Measurements from ENCODE around the gene ATRNL1.

ATRNL1 gene

DNA sequence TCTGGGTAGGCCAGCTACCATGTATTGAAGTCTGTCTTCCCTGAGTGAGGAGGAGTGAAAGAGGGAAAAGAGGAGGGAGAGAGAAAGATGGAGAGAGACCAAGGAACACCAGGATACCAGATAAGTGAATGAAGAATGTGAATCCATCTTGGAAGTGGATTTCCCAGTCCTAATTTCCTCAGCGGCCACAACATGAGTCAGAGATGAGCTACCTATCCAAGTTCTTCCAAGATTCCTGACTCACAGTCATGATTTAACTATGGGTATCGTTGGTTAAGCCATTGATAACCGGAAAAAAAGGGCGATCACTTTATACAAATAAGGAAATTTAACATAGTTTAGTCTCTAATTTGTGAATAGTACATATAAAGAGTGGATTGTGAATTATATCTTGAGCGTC lies 561.8 kb downstream of the ATRNL1 start:
- no peaks in the 10 kb centered on the region for H3K36me3 ChIP-seq (ENCODE audit: insufficient read depth, low read depth, low read length)
- no peaks in the 10 kb centered on the region for H3K9me3 ChIP-seq (ENCODE audit: insufficient read depth, low read depth, low read length)
- no peak overlapping the region for H3K27ac ChIP-seq (ENCODE audit: low read length)
- no peak overlapping the region for H3K4me3 ChIP-seq (ENCODE audit: low read length)
- no peak overlapping the region for H3K9ac ChIP-seq (ENCODE audit: low read depth, low read length)
- no peaks in the 10 kb centered on the region for H3K4me1 ChIP-seq (ENCODE audit: insufficient read depth, low read length)
- no peaks in the 10 kb centered on the region for H3K27me3 ChIP-seq (ENCODE audit: insufficient read depth, low read length)

DNA sequence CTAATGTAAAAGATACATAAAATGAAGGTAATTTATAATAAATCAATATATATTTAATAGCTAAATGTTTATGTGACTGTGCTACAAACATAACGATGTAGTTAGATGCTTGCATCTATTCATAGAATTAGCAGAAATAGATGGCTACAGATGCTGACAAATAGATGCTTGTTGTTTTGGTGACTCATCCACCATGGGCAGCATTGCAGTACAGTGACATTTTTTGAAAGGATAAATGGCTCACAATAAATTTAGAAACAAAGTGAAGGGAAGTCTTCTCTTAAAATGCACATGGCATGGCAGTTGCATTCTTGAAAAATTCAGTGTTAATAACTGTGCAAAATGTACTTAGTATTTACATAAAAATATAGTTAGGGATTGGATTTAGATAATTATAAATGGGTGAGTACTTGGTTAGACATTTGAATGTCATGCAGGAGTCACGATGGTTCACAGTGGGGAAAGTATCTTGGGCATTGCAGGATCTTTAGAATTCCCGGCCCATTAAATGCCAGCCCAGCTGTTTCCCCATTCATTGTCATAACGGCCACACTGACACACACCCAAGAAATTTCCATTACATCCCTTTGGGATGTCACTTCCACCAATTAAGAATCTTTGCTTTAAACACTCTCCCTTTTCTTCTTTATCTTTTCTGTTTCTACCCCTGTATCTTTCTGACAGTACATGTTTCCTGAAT lies 564.1 kb downstream of the ATRNL1 start:
- no peaks in the 10 kb centered on the region for H3K4me1 ChIP-seq (ENCODE audit: insufficient read depth, low read length)
- no peaks in the 10 kb centered on the region for H3K27me3 ChIP-seq (ENCODE audit: insufficient read depth, low read length)
- no peak overlapping the region for H3K27ac ChIP-seq (ENCODE audit: low read length)
- H3K4me3 ChIP-seq (ENCODE audit: low read length) = no peak overlapping the region
- no peaks in the 10 kb centered on the region for H3K36me3 ChIP-seq (ENCODE audit: insufficient read depth, low read depth, low read length)
- no peaks in the 10 kb centered on the region for H3K9me3 ChIP-seq (ENCODE audit: insufficient read depth, low read depth, low read length)
- H3K9ac ChIP-seq (ENCODE audit: low read depth, low read length) = no peak overlapping the region

DNA sequence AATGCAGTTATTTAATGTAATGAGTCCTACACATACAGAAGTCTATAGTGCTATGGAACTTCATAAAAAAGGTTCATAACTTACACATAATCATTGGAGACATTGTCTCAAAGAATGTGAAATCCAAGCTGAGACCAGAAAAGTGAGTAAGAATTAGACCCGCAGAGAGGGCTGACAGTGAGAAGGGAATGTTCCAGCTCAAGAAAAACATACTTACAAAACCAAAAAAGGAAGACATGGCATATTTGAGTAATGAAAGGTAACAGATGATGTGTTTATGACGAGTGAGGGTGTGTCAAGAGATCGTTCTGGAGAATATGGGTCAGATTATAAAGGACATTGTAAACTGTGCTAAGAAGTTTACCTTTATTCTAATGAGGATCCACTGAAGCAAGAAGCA lies 566.5 kb downstream of the ATRNL1 start:
- Histone ChIP-seq H3K36me3 (ENCODE audit: insufficient read depth, low read depth, low read length) (no peaks in the 10 kb centered on the region), H3K27me3 (ENCODE audit: insufficient read depth, low read length) (no peaks in the 10 kb centered on the region), H3K27ac (ENCODE audit: low read length) (no peak overlapping the region), H3K9me3 (ENCODE audit: insufficient read depth, low read depth, low read length) (no peaks in the 10 kb centered on the region), H3K9ac (ENCODE audit: low read depth, low read length) (no peak overlapping the region), H3K4me3 (ENCODE audit: low read length) (no peak overlapping the region), H3K4me1 (ENCODE audit: insufficient read depth, low read length) (no peaks in the 10 kb centered on the region)

DNA sequence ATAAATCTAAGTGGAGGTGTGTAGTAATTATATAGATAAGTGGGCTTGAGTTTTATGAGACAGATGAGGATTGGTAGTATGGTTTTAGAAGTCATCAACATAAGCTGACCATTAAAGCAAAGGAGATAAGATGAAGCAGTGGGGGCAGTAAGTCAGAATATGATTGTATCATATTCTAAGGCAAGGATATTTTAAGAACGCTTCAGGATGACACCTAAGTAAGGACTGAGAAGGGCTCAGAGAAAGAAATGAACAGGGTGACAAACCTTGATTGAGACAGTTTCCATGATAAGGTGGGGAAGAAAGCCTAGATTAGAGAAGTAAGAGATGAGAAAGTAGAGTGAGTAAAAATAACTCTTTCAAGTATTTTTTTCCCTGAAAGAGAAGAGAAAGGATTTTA lies 567.2 kb downstream of the ATRNL1 start:
- Histone ChIP-seq H3K9ac (ENCODE audit: low read depth, low read length) (no peak overlapping the region), H3K9me3 (ENCODE audit: insufficient read depth, low read depth, low read length) (no peaks in the 10 kb centered on the region), H3K27ac (ENCODE audit: low read length) (no peak overlapping the region), H3K4me3 (ENCODE audit: low read length) (no peak overlapping the region), H3K36me3 (ENCODE audit: insufficient read depth, low read depth, low read length) (no peaks in the 10 kb centered on the region), H3K27me3 (ENCODE audit: insufficient read depth, low read length) (no peaks in the 10 kb centered on the region), H3K4me1 (ENCODE audit: insufficient read depth, low read length) (no peaks in the 10 kb centered on the region)

DNA sequence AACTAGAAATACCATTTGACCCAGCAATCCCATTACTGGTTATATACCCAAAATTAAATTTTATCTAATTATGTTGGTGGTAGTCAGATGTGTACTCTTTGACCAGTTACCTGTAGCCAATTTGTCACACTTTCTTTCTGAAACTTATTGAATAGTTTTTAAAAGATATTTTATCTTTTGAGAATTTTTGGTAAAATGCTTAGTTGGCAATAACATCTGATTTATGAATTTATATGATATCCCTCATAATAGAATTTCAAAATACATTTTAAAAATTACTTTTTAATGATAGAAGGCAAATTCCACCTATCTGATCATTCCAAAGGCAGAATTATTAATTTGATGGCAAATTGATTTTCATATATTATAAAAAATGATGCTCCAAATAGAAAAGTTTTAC lies 569.3 kb downstream of the ATRNL1 start:
- Histone ChIP-seq H3K27me3 (ENCODE audit: insufficient read depth, low read length) (no peaks in the 10 kb centered on the region), H3K36me3 (ENCODE audit: insufficient read depth, low read depth, low read length) (no peaks in the 10 kb centered on the region), H3K9ac (ENCODE audit: low read depth, low read length) (no peak overlapping the region), H3K4me1 (ENCODE audit: insufficient read depth, low read length) (no peaks in the 10 kb centered on the region), H3K27ac (ENCODE audit: low read length) (no peak overlapping the region), H3K9me3 (ENCODE audit: insufficient read depth, low read depth, low read length) (no peaks in the 10 kb centered on the region), H3K4me3 (ENCODE audit: low read length) (no peak overlapping the region)

DNA sequence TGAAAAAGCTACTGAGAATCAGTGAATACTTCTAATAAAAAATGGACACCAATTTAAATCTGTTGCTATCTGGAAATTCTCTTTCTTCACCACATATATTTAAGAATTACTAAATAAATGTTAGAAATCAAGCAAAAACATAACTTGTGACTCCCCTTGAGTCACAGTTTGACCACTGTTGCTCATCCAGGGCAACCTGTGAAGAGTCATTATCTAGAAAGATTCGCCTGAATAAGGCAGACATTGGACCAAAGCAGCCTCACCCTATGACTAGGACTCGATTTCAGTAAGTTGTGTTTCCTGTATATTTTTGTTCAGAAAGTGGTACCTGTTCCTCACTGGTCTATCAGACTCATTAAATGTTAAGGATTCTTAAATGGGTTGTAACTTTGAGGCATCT lies 572.4 kb downstream of the ATRNL1 start:
- no peaks in the 10 kb centered on the region for H3K4me1 ChIP-seq (ENCODE audit: insufficient read depth, low read length)
- H3K9ac ChIP-seq (ENCODE audit: low read depth, low read length) = no peak overlapping the region
- H3K36me3 ChIP-seq (ENCODE audit: insufficient read depth, low read depth, low read length) = no peaks in the 10 kb centered on the region
- H3K27ac ChIP-seq (ENCODE audit: low read length) = no peak overlapping the region
- H3K4me3 ChIP-seq (ENCODE audit: low read length) = no peak overlapping the region
- H3K27me3 ChIP-seq (ENCODE audit: insufficient read depth, low read length) = no peaks in the 10 kb centered on the region
- H3K9me3 ChIP-seq (ENCODE audit: insufficient read depth, low read depth, low read length) = no peaks in the 10 kb centered on the region

DNA sequence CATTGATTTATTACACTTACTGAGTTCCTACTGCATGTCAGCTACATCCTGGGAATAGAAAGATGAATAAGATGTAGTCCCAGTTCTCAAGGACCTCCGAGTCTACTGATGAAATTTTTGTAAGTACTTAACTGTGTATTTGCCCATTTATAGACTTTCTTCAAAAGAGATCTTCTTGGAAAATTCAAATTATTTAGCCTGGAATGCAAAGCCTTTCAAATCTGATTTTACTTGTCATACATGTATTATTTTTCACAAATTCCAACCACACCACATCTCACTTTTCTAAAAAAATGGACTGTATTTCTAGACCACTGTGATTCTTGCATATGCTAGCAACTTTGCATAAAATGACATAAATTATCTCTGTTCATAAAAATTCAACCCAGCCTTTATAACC lies 581.3 kb downstream of the ATRNL1 start:
- no peaks in the 10 kb centered on the region for H3K9me3 ChIP-seq (ENCODE audit: insufficient read depth, low read depth, low read length)
- no peaks in the 10 kb centered on the region for H3K4me1 ChIP-seq (ENCODE audit: insufficient read depth, low read length)
- no peaks in the 10 kb centered on the region for H3K36me3 ChIP-seq (ENCODE audit: insufficient read depth, low read depth, low read length)

DNA sequence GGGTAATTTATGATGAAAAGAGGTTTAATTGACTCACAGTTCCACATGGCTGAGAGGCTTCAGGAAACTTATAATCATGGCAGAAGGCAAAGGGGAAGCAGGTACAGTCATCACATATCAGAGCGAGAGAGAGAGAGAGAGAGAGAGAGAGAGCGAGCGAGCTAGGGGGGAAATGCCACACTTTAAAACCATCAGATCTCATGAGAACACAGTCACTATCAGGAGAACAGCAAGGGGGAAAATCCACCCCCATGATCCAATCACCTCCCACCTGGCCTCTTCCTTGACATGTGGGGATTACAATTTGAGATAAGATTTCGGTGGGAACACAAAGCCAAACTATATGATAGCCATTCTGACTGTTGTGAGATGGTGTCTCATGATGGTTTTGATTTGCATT lies 603.6 kb downstream of the ATRNL1 start:
- Histone ChIP-seq H3K9ac (ENCODE audit: low read depth, low read length) (no peak overlapping the region), H3K9me3 (ENCODE audit: insufficient read depth, low read depth, low read length) (no peaks in the 10 kb centered on the region), H3K27me3 (ENCODE audit: insufficient read depth, low read length) (no peaks in the 10 kb centered on the region), H3K4me1 (ENCODE audit: insufficient read depth, low read length) (no peaks in the 10 kb centered on the region), H3K27ac (ENCODE audit: low read length) (no peak overlapping the region), H3K4me3 (ENCODE audit: low read length) (no peak overlapping the region), H3K36me3 (ENCODE audit: insufficient read depth, low read depth, low read length) (no peaks in the 10 kb centered on the region)

More for the DNA sequence above, 581.3 kb downstream of the ATRNL1 start:
- H3K9ac ChIP-seq (ENCODE audit: low read depth, low read length) = no peak overlapping the region
- H3K27me3 ChIP-seq (ENCODE audit: insufficient read depth, low read length) = no peaks in the 10 kb centered on the region
- H3K4me3 ChIP-seq (ENCODE audit: low read length) = no peak overlapping the region
- no peak overlapping the region for H3K27ac ChIP-seq (ENCODE audit: low read length)

DNA sequence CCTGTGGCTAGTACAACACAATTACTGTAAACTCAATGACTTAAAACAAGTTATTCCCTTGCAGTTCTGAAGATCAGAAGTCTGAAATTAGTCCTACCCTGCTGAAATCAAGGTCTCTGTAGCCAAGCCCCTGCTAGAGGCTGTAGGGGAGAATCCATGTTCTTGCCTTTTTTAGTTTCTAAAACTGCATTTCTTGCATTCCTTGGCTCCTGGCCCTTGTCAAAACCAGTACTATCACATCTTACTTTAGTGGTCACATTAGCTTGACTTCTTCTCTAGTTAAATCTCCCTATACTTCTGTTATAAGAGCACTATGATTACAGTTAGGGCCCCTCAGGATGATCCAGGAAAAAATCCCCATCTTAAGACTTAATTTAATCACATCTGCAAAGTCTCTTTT lies 612.9 kb downstream of the ATRNL1 start:
- Histone ChIP-seq H3K27me3 (ENCODE audit: insufficient read depth, low read length) (no peaks in the 10 kb centered on the region), H3K36me3 (ENCODE audit: insufficient read depth, low read depth, low read length) (no peaks in the 10 kb centered on the region), H3K4me3 (ENCODE audit: low read length) (no peak overlapping the region), H3K9me3 (ENCODE audit: insufficient read depth, low read depth, low read length) (no peaks in the 10 kb centered on the region), H3K9ac (ENCODE audit: low read depth, low read length) (no peak overlapping the region), H3K4me1 (ENCODE audit: insufficient read depth, low read length) (no peaks in the 10 kb centered on the region), H3K27ac (ENCODE audit: low read length) (no peak overlapping the region)

DNA sequence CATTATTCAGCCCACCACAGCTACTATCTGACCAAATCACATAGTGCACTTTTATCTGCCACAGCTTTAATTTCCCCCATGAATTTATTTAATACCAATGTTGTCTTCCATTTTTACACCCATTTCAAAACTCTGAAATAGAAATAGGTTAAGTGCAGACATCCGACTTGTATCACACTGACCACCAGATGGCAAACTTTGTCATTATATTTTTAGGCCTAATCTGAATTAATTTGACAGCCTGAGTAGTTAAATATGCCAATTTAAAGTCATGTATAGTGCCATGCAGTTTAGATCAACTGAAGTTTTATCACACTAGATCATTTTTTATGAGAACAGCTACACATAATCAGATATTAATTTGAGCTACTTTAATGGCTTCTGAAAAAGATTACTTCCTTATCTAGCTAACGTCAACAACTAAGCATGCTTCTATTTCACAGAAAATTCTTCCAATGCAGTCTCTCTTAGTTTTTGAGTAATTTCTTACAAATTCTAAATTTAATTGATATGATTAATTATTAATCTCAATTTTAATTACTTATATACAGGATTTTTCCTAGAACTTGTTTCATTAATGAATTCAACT lies 613.4 kb downstream of the ATRNL1 start:
- Histone ChIP-seq H3K9me3 (ENCODE audit: insufficient read depth, low read depth, low read length) (no peaks in the 10 kb centered on the region), H3K27ac (ENCODE audit: low read length) (no peak overlapping the region), H3K4me1 (ENCODE audit: insufficient read depth, low read length) (no peaks in the 10 kb centered on the region), H3K9ac (ENCODE audit: low read depth, low read length) (no peak overlapping the region), H3K27me3 (ENCODE audit: insufficient read depth, low read length) (no peaks in the 10 kb centered on the region), H3K4me3 (ENCODE audit: low read length) (no peak overlapping the region), H3K36me3 (ENCODE audit: insufficient read depth, low read depth, low read length) (no peaks in the 10 kb centered on the region)

DNA sequence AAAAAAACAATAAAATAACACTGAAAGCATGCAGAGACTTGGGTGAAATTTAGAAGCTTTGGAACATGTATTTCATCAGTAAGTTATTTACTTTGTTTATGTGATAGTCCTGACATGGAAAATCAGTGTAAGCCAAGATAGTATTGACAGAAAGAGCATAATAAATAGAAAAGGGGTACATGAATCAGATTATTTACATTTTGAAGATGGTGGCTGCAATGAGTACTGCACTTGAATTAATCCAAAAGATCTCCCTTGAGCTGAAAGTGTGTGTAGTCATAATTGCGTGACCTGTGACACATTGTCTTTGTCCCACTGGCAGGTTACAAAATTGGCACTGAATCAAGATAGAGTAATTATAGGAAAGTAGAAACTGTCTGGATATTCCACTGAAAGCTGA lies 617.0 kb downstream of the ATRNL1 start:
- Histone ChIP-seq H3K36me3 (ENCODE audit: insufficient read depth, low read depth, low read length) (no peaks in the 10 kb centered on the region), H3K27ac (ENCODE audit: low read length) (no peak overlapping the region), H3K4me3 (ENCODE audit: low read length) (no peak overlapping the region), H3K9ac (ENCODE audit: low read depth, low read length) (no peak overlapping the region), H3K27me3 (ENCODE audit: insufficient read depth, low read length) (no peaks in the 10 kb centered on the region), H3K4me1 (ENCODE audit: insufficient read depth, low read length) (no peaks in the 10 kb centered on the region), H3K9me3 (ENCODE audit: insufficient read depth, low read depth, low read length) (no peaks in the 10 kb centered on the region)

DNA sequence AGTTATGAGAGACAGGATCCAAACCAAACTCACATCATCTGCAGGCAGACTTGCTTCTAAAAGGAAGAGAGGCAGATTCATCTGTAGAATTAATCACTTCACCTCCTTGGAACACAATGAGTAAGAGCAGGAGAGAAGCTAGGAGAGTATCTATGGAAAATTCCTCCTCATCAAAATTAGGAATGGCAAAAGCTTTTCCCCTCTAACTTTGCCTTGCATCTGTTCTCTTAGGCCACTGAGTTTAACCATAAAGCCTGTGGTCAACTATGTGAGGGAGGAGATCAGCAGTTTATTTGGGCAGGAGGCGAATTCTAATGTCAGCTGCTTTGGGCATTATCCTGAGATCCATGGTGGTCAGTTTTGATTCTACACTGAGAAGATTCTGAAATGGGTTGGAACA lies 618.1 kb downstream of the ATRNL1 start:
- H3K36me3 ChIP-seq (ENCODE audit: insufficient read depth, low read depth, low read length) = no peaks in the 10 kb centered on the region
- H3K4me3 ChIP-seq (ENCODE audit: low read length) = no peak overlapping the region
- H3K27ac ChIP-seq (ENCODE audit: low read length) = no peak overlapping the region
- no peaks in the 10 kb centered on the region for H3K4me1 ChIP-seq (ENCODE audit: insufficient read depth, low read length)
- H3K9ac ChIP-seq (ENCODE audit: low read depth, low read length) = no peak overlapping the region
- no peaks in the 10 kb centered on the region for H3K9me3 ChIP-seq (ENCODE audit: insufficient read depth, low read depth, low read length)
- H3K27me3 ChIP-seq (ENCODE audit: insufficient read depth, low read length) = no peaks in the 10 kb centered on the region

Measured in iPS-20b (cell line).